ENCODE results near the gene CADPS. TPM values are rescaled to one million over a fixed set of nuclear protein-coding genes. Genes with fewer than 3 reads are reported as not detected.

CADPS gene
- polyA plus RNA-seq, 2 of the 4 experiments (the other 2 are of a cell fraction): not detected

DNA sequence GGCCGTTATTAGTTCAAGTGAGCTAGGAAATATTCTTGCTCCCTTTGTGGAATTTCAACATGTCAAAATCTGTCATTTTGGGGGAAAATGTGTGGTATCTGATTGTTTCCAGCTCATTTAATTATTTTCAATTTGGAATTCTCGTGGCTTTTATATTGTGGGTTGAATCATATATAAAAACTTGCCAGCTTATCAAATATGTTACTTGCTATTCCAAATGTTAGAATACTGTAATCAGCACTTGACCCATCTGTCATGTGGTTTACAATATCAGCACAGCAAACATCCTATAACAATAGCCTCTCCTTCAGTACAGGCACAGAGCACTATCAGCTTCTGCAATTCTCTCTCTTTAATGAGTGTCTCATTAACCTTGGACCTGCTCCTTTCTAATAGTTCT is 371.7 kb downstream of the CADPS start:
- TF ChIP-seq MYC (IDR thresholded peaks at IDR 0.05; ENCODE audit: borderline replicate concordance, low read length) (no peak), KDM5A (IDR thresholded peaks at IDR 0.05) (no peak), MAFK (IDR thresholded peaks at IDR 0.05; ENCODE audit: partially characterized antibody) (no peak), EHMT2 (IDR thresholded peaks at IDR 0.05; ENCODE audit: low read depth) (no peak), NR3C1 (IDR thresholded peaks at IDR 0.05) (no peak), BCL3 (IDR thresholded peaks at IDR 0.05) (no peak), CHD4 (IDR thresholded peaks at IDR 0.05; ENCODE audit: borderline replicate concordance) (no peak)
- WGBS (ENCODE audit: missing lambda C conversion rate): 0% methylated on average over 2 of the region's 2 CpGs
- Histone ChIP-seq H3K4me1 (no peaks in the 10 kb centered on the region), H3K4me3 (no peak overlapping the region), H3K9me3 (no peaks in the 10 kb centered on the region), H3K27ac (no peak overlapping the region), H3K4me2 (no peak overlapping the region)
- ChIA-PET POLR2A (no interaction called here), CTCF (interaction anchor here (0.6 kb wide), 1 partner anchor 528 kb away, joined by 3 read pairs; no protein-coding TSS in a partner anchor)
- ATAC-seq: no peak
- DNase-seq (ENCODE audit: low read depth in 1 of 2, low spot score in 1 of 2): no peak
- no peak for FAIRE-seq

- DNase-seq (ENCODE audit: low read depth in 1 of 2, low spot score in 1 of 2) (no peak), ATAC-seq (no peak), FAIRE-seq (no peak)
- ChIA-PET POLR2A (no interaction called here), CTCF (interaction anchor here (0.6 kb wide), 1 partner anchor 529 kb away, joined by 3 read pairs; no protein-coding TSS in a partner anchor)
- Histone ChIP-seq H3K9me3 (no peaks in the 10 kb centered on the region), H3K27ac (no peak overlapping the region), H3K4me1 (no peaks in the 10 kb centered on the region), H3K4me3 (no peak overlapping the region), H3K4me2 (no peak overlapping the region)
- WGBS (ENCODE audit: missing lambda C conversion rate): 30% methylated on average over 8 of the region's 8 CpGs
- TF ChIP-seq GATA3 (IDR thresholded peaks at IDR 0.05; ENCODE audit: borderline replicate concordance) (no peak), MAZ (IDR thresholded peaks at IDR 0.05; ENCODE audit: borderline replicate concordance, low read depth, low read length) (no peak), MAX (IDR thresholded peaks at IDR 0.05) (no peak), NPAS2 (CRISPR knock-in tag; IDR thresholded peaks at IDR 0.05; ENCODE audit: borderline replicate concordance) (no peak), ELK1 (IDR thresholded peaks at IDR 0.05; ENCODE audit: low read depth, low read length) (no peak), MAFK (IDR thresholded peaks at IDR 0.05; ENCODE audit: partially characterized antibody) (no peak), HDAC2 (IDR thresholded peaks at IDR 0.05) (no peak), BCL3 (IDR thresholded peaks at IDR 0.05) (no peak), CHD2 (IDR thresholded peaks at IDR 0.05; ENCODE audit: low read length, partially characterized antibody) (no peak), CEBPB (IDR thresholded peaks at IDR 0.05) (no peak), RAD21 (conservative IDR thresholded peaks at IDR 0.05 in 1 of 2, IDR thresholded peaks at IDR 0.05 in 1 of 2) (no peak), USF2 (IDR thresholded peaks at IDR 0.05) (no peak), SREBF2 (IDR thresholded peaks at IDR 0.05) (no peak), JUNB (IDR thresholded peaks at IDR 0.05) (no peak), NFE2L2 (conservative IDR thresholded peaks at IDR 0.05; ENCODE audit: low read length) (no peak)
These were observed 372.6 kb downstream of the CADPS start for GRCh38 chr3:62502315-62503300.

Measured in A549 (cell line).